Measurements from ENCODE around the gene ARHGEF40.

GRCh38 chr14:21070083-21070609 is at the start of gene ARHGEF40:
- TF ChIP-seq CTCF (IDR thresholded peaks at IDR 0.05) (no peak), POLR2A (IDR thresholded peaks at IDR 0.05) (no peak), POLR2AphosphoS5 (IDR thresholded peaks at IDR 0.05) (no peak)
